ENCODE data around the gene MYH11. TPM values are rescaled to one million over a fixed set of nuclear protein-coding genes. Genes with fewer than 3 reads are reported as not detected.

Gene MYH11
- total and polyA plus RNA-seq, 2 experiments from 2014 or later, result 1.6 to 5.9 TPM

DNA sequence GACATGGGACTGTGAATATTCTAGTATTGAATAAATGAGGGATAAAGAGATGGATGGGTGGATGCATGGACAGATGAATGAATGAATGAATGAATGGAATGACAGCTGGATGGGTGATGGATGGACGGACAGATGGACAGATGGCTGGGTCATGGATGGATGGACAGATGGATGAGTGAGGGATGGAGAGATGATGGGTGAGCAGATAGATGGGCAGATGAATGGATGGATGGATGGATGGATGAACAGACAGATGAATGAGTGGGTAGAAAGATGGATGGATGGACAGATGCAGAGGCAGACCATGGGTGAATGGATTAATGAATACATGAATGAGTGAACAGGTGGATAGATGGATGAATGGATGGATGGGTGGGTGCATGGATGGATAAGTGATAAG lies 96.7 kb downstream of the MYH11 start:
- Mint-ChIP-seq H3K36me3 (ENCODE audit: low read depth) (no peaks in the 10 kb centered on the region), H3K27me3 (ENCODE audit: insufficient read depth, low read depth, poor library complexity) (peaks cover 2% of the 10 kb centered on the region), H3K27ac (no peak overlapping the region), H3K9me3 (no peaks in the 10 kb centered on the region; the same call in 2 of the 3 replicates), H3K4me3 (no peak overlapping the region), H3K4me1 (peaks cover 9% of the 10 kb centered on the region)
- Histone ChIP-seq H3K27ac (ENCODE audit: low read depth) (no peak overlapping the region), H3K36me3 (ENCODE audit: insufficient read depth) (no peaks in the 10 kb centered on the region; the same call in 1 of the 2 replicates), H3K4me1 (ENCODE audit: insufficient read depth) (peaks cover 3% of the 10 kb centered on the region; the same call in 1 of the 2 replicates), H3F3A (replicated peaks; ENCODE audit: low read depth) (no peaks in the 10 kb centered on the region), H3K4me2 (no peak overlapping the region), H3K79me2 (replicated peaks; ENCODE audit: insufficient read depth) (no peaks in the 10 kb centered on the region), H2AFZ (no peak overlapping the region), H3K27me3 (ENCODE audit: insufficient read depth) (no peaks in the 10 kb centered on the region), H3K9me2 (ENCODE audit: insufficient read depth) (no peaks in the 10 kb centered on the region), H3K4me3 (no peak overlapping the region), H4K20me1 (replicated peaks; ENCODE audit: insufficient read depth) (no peaks in the 10 kb centered on the region; the same call in 1 of the 2 replicates)
- ATAC-seq (no peak), DNase-seq (ENCODE audit: low spot score) (no peak)
- TF ChIP-seq EZH2phosphoT487 (IDR thresholded peaks at IDR 0.05; ENCODE audit: unreplicated experiment) (no peak), ZNF114 (CRISPR knock-in tag; IDR thresholded peaks at IDR 0.05) (no peak), CREB1 (CRISPR knock-in tag; IDR thresholded peaks at IDR 0.05; ENCODE audit: low read depth) (no peak), JUNB (IDR thresholded peaks at IDR 0.05; ENCODE audit: unreplicated experiment) (no peak), EZH2 (IDR thresholded peaks at IDR 0.05; ENCODE audit: low read depth, unreplicated experiment) (no peak), NANOG (IDR thresholded peaks at IDR 0.05; ENCODE audit: borderline replicate concordance) (no peak), STAT1 (IDR thresholded peaks at IDR 0.05; ENCODE audit: unreplicated experiment) (no peak), POLR2AphosphoS5 (IDR thresholded peaks at IDR 0.05; ENCODE audit: low read depth) (no peak), ZNF331 (CRISPR knock-in tag; IDR thresholded peaks at IDR 0.05; ENCODE audit: low read depth) (no peak)
- TF ChIP-seq, protein P1, sequence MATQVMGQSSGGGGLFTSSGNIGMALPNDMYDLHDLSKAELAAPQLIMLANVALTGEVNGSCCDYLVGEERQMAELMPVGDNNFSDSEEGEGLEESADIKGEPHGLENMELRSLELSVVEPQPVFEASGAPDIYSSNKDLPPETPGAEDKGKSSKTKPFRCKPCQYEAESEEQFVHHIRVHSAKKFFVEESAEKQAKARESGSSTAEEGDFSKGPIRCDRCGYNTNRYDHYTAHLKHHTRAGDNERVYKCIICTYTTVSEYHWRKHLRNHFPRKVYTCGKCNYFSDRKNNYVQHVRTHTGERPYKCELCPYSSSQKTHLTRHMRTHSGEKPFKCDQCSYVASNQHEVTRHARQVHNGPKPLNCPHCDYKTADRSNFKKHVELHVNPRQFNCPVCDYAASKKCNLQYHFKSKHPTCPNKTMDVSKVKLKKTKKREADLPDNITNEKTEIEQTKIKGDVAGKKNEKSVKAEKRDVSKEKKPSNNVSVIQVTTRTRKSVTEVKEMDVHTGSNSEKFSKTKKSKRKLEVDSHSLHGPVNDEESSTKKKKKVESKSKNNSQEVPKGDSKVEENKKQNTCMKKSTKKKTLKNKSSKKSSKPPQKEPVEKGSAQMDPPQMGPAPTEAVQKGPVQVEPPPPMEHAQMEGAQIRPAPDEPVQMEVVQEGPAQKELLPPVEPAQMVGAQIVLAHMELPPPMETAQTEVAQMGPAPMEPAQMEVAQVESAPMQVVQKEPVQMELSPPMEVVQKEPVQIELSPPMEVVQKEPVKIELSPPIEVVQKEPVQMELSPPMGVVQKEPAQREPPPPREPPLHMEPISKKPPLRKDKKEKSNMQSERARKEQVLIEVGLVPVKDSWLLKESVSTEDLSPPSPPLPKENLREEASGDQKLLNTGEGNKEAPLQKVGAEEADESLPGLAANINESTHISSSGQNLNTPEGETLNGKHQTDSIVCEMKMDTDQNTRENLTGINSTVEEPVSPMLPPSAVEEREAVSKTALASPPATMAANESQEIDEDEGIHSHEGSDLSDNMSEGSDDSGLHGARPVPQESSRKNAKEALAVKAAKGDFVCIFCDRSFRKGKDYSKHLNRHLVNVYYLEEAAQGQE (IDR thresholded peaks at IDR 0.05; ENCODE audit: unreplicated experiment), result no peak
- TF ChIP-seq, protein P2, sequence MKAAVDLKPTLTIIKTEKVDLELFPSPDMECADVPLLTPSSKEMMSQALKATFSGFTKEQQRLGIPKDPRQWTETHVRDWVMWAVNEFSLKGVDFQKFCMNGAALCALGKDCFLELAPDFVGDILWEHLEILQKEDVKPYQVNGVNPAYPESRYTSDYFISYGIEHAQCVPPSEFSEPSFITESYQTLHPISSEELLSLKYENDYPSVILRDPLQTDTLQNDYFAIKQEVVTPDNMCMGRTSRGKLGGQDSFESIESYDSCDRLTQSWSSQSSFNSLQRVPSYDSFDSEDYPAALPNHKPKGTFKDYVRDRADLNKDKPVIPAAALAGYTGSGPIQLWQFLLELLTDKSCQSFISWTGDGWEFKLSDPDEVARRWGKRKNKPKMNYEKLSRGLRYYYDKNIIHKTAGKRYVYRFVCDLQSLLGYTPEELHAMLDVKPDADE (IDR thresholded peaks at IDR 0.05), result no peak
- TF ChIP-seq, protein P3, sequence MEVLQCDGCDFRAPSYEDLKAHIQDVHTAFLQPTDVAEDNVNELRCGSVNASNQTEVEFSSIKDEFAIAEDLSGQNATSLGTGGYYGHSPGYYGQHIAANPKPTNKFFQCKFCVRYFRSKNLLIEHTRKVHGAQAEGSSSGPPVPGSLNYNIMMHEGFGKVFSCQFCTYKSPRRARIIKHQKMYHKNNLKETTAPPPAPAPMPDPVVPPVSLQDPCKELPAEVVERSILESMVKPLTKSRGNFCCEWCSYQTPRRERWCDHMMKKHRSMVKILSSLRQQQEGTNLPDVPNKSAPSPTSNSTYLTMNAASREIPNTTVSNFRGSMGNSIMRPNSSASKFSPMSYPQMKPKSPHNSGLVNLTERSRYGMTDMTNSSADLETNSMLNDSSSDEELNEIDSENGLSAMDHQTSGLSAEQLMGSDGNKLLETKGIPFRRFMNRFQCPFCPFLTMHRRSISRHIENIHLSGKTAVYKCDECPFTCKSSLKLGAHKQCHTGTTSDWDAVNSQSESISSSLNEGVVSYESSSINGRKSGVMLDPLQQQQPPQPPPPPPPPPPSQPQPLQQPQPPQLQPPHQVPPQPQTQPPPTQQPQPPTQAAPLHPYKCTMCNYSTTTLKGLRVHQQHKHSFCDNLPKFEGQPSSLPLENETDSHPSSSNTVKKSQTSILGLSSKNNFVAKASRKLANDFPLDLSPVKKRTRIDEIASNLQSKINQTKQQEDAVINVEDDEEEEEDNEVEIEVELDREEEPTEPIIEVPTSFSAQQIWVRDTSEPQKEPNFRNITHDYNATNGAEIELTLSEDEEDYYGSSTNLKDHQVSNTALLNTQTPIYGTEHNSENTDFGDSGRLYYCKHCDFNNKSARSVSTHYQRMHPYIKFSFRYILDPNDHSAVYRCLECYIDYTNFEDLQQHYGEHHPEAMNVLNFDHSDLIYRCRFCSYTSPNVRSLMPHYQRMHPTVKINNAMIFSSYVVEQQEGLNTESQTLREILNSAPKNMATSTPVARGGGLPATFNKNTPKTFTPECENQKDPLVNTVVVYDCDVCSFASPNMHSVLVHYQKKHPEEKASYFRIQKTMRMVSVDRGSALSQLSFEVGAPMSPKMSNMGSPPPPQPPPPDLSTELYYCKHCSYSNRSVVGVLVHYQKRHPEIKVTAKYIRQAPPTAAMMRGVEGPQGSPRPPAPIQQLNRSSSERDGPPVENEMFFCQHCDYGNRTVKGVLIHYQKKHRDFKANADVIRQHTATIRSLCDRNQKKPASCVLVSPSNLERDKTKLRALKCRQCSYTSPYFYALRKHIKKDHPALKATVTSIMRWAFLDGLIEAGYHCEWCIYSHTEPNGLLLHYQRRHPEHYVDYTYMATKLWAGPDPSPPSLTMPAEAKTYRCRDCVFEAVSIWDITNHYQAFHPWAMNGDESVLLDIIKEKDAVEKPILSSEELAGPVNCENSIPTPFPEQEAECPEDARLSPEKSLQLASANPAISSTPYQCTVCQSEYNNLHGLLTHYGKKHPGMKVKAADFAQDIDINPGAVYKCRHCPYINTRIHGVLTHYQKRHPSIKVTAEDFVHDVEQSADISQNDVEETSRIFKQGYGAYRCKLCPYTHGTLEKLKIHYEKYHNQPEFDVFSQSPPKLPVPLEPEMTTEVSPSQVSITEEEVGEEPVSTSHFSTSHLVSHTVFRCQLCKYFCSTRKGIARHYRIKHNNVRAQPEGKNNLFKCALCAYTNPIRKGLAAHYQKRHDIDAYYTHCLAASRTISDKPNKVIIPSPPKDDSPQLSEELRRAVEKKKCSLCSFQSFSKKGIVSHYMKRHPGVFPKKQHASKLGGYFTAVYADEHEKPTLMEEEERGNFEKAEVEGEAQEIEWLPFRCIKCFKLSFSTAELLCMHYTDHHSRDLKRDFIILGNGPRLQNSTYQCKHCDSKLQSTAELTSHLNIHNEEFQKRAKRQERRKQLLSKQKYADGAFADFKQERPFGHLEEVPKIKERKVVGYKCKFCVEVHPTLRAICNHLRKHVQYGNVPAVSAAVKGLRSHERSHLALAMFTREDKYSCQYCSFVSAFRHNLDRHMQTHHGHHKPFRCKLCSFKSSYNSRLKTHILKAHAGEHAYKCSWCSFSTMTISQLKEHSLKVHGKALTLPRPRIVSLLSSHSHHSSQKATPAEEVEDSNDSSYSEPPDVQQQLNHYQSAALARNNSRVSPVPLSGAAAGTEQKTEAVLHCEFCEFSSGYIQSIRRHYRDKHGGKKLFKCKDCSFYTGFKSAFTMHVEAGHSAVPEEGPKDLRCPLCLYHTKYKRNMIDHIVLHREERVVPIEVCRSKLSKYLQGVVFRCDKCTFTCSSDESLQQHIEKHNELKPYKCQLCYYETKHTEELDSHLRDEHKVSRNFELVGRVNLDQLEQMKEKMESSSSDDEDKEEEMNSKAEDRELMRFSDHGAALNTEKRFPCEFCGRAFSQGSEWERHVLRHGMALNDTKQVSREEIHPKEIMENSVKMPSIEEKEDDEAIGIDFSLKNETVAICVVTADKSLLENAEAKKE (CRISPR knock-in tag; IDR thresholded peaks at IDR 0.05), result no peak
- TF ChIP-seq, protein P4, sequence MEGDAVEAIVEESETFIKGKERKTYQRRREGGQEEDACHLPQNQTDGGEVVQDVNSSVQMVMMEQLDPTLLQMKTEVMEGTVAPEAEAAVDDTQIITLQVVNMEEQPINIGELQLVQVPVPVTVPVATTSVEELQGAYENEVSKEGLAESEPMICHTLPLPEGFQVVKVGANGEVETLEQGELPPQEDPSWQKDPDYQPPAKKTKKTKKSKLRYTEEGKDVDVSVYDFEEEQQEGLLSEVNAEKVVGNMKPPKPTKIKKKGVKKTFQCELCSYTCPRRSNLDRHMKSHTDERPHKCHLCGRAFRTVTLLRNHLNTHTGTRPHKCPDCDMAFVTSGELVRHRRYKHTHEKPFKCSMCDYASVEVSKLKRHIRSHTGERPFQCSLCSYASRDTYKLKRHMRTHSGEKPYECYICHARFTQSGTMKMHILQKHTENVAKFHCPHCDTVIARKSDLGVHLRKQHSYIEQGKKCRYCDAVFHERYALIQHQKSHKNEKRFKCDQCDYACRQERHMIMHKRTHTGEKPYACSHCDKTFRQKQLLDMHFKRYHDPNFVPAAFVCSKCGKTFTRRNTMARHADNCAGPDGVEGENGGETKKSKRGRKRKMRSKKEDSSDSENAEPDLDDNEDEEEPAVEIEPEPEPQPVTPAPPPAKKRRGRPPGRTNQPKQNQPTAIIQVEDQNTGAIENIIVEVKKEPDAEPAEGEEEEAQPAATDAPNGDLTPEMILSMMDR (conservative IDR thresholded peaks at IDR 0.05; ENCODE audit: low read depth in 2 of 2), result no peak
